ENCODE data around the gene ABHD3. TPM values are rescaled to one million over a fixed set of nuclear protein-coding genes. Genes with fewer than 3 reads are reported as not detected.
A peak's percentile ranks its signal among the peaks of the same experiment; 100 is the strongest.

ABHD3 gene
- total RNA-seq, 6 experiments from 2014 or later, result 20.1 to 22.3 (median 21.4) TPM

DNA sequence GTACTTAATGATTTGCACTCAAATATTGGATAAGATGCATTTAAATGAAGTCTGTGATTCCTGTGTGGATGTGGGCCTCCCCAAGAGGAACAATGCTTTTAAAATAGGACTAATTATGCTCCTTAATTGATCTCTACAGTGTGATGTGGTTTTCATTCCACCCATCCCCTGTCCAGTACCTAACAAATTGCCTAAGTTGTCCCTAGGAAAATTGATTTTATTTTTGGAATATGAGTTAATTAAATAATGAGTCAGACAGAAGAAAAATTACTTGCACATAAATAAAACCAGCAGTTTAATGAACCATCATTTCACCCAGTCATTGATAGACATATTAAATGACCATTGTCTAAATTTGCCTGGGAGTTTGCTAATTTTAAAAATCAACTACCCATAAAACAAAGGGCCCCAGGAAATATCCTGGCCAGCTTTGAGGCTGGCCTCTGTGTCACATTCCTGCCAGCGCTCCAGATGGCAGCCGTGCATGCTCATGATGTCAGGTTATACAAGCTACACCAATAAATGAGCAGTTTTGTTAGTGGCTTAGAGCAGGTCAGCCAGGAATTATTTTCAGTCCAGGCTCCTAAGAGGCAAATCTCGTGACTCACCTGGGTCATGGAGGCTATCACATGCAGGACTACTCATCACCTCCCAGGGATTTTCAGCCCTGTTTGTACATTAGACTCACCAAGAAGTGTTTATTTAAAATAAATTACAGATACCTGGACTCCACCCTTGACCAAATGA lies 31.9 kb downstream of the ABHD3 start:
- Histone ChIP-seq H3K36me3 (no peaks in the 10 kb centered on the region), H3K4me3 (no peak overlapping the region), H3K27me3 (no peaks in the 10 kb centered on the region), H3K4me1 (peaks cover 0 to 11% (median 0%) of the 10 kb centered on the region in 4 donors), H3K27ac (no peak overlapping the region), H3K9me3 (no peaks in the 10 kb centered on the region)
- ATAC-seq (peak in 2 of 4 donors; percentile 50 to 86), DNase-seq (peak in 1 of 3 donors; percentile 31)
- TF ChIP-seq CTCF (IDR thresholded peaks at IDR 0.05) (no peak), POLR2A (IDR thresholded peaks at IDR 0.05) (no peak)
- intact Hi-C loops (cut with DNase I), result no loop called here
- WGBS (ENCODE audit: insufficient coverage, low coverage, low lambda C conversion rate, missing lambda C conversion rate), result 63% methylated on average over 3 of the region's 3 CpGs

DNA sequence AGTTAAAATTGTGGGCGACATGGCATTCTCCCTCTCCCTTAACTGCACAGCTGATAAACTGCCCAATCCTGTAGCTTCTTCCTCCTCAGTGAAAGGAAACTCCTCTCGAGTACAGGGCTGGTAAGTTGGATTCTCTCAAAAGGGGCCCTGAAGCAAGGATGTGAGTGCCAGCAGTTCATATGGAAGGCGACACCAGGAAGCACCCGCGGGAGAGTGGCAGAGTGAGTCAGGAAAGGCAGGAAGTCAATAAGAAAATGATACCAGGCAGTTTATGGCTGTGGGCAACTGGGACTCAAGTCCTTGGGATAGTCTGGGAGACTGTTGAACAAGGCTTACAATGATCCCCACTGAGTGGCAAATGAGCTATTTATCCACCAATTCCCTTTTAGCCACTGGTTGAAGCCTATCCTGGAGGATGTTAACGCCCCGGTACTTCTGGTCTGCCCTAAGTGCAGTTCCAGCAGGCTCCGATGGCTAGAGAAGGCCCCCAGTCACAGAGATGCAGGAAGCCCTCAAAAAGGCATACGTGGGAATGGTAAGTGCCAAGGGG lies 34.8 kb downstream of the ABHD3 start:
- intact Hi-C loops (cut with DNase I), result no loop called here
- TF ChIP-seq POLR2A (IDR thresholded peaks at IDR 0.05) (no peak), CTCF (IDR thresholded peaks at IDR 0.05) (no peak)
- DNase-seq (no peak), ATAC-seq (no peak)
- H3K36me3 ChIP-seq, result no peaks in the 10 kb centered on the region
- no peaks in the 10 kb centered on the region for H3K27me3 ChIP-seq
- WGBS (ENCODE audit: insufficient coverage, low coverage, low lambda C conversion rate, missing lambda C conversion rate), result 69% methylated on average over 2 of the region's 9 CpGs
- H3K9me3 ChIP-seq, result no peaks in the 10 kb centered on the region
- H3K4me1 ChIP-seq, result peaks cover 0 to 11% (median 0%) of the 10 kb centered on the region in 4 donors
- H3K4me3 ChIP-seq, result no peak overlapping the region
- no peak overlapping the region for H3K27ac ChIP-seq

- Histone ChIP-seq H3K4me1 (peaks cover 0 to 11% (median 0%) of the 10 kb centered on the region in 4 donors), H3K27ac (no peak overlapping the region), H3K27me3 (no peaks in the 10 kb centered on the region), H3K4me3 (no peak overlapping the region), H3K9me3 (no peaks in the 10 kb centered on the region), H3K36me3 (peaks cover 0 to 6% (median 0%) of the 10 kb centered on the region in 4 donors)
- ATAC-seq (no peak), DNase-seq (no peak)
- 73% methylated on average over 2 of the region's 2 CpGs for WGBS (ENCODE audit: insufficient coverage, low coverage, low lambda C conversion rate, missing lambda C conversion rate)
- TF ChIP-seq POLR2A (IDR thresholded peaks at IDR 0.05) (no peak), CTCF (IDR thresholded peaks at IDR 0.05) (no peak)
- intact Hi-C loops (cut with DNase I), result no loop called here
Observed at GRCh38 chr18:21664069-21664468, 40.5 kb downstream of the ABHD3 start.

DNA sequence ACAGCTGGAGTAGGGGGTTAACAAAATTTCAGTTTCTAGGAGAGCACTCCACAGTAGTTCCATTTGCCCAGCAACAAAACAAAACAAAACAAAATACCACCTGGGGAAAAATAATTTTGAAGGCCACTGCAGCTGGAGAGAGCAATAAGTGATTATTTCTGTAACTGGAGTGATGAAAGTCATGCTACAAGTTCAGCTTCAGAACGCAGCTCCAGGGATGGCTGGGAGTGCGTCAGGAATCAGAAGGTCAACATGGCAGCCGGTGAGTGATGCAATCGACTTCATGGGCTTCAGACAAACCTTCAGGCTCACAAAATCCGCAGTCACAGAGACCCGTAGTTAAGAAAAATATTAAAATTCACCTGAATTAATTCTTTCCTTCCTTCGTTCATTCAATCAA lies 41.0 kb downstream of the ABHD3 start:
- peaks cover 0 to 6% (median 0%) of the 10 kb centered on the region in 4 donors for H3K36me3 ChIP-seq
- ATAC-seq (no peak), DNase-seq (no peak)
- intact Hi-C loops (cut with DNase I), result no loop called here
- 98% methylated on average over 7 of the region's 7 CpGs for WGBS (ENCODE audit: insufficient coverage, low coverage, low lambda C conversion rate, missing lambda C conversion rate)
- peaks cover 0 to 7% (median 0%) of the 10 kb centered on the region in 4 donors for H3K4me1 ChIP-seq
- TF ChIP-seq CTCF (IDR thresholded peaks at IDR 0.05) (no peak), POLR2A (IDR thresholded peaks at IDR 0.05) (no peak)
- H3K4me3 ChIP-seq, result no peak overlapping the region
- H3K9me3 ChIP-seq, result no peaks in the 10 kb centered on the region
- H3K27me3 ChIP-seq, result no peaks in the 10 kb centered on the region
- no peak overlapping the region for H3K27ac ChIP-seq
